C4-2B (cell line): ENCODE data around the gene HSD11B1.

Experiments
- CTCF ChIP-seq: fragments of 450-650 bp; conservative IDR thresholded peaks from 2 replicates; pipeline ENCODE4 v1.5.1; 2017; ENCODE audit warnings: mild to moderate bottlenecking
- ZFX ChIP-seq: fragments of 450-650 bp; IDR thresholded peaks from 2 replicates; pipeline ENCODE4 v1.6.1; 2017

- TF ChIP-seq CTCF (no peak), ZFX (no peak)
Observed at GRCh38 chr1:209780268-209780667, 75.6 kb downstream of the HSD11B1 start.
